T-helper 1 cell treated with Interleukin-12 subunit alpha and Interleukin-12 subunit beta and Interleukin-4 antibody, amounts not matched to agents 30 ng/mL and 1 ng/mL, for 36 hours (primary cell): Measurements from ENCODE around the gene SPAST. TPM values are rescaled to one million over a fixed set of nuclear protein-coding genes. Genes with fewer than 3 reads are reported as not detected.
"Not testable (repeated sequence)": the region's sequence is repeated elsewhere in the genome, so short reads cannot be mapped to it uniquely, and the experiment has no call there.

Experiments
- intact Hi-C: fragments of 100-400 bp; cut with micrococcal nuclease; formaldehyde crosslinking; loops from one replicate; pipeline ENCODE4 v1.15.1; 2024
- total RNA-seq: library from RNA; stranded (reverse); gene quantifications from 2 replicates; pipeline ENCODE4 v1.2.3, GENCODE V29; 2022

SPAST gene, protein sequence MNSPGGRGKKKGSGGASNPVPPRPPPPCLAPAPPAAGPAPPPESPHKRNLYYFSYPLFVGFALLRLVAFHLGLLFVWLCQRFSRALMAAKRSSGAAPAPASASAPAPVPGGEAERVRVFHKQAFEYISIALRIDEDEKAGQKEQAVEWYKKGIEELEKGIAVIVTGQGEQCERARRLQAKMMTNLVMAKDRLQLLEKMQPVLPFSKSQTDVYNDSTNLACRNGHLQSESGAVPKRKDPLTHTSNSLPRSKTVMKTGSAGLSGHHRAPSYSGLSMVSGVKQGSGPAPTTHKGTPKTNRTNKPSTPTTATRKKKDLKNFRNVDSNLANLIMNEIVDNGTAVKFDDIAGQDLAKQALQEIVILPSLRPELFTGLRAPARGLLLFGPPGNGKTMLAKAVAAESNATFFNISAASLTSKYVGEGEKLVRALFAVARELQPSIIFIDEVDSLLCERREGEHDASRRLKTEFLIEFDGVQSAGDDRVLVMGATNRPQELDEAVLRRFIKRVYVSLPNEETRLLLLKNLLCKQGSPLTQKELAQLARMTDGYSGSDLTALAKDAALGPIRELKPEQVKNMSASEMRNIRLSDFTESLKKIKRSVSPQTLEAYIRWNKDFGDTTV
- total RNA-seq, result 21.4 and 22.6 TPM in 2 replicates

DNA sequence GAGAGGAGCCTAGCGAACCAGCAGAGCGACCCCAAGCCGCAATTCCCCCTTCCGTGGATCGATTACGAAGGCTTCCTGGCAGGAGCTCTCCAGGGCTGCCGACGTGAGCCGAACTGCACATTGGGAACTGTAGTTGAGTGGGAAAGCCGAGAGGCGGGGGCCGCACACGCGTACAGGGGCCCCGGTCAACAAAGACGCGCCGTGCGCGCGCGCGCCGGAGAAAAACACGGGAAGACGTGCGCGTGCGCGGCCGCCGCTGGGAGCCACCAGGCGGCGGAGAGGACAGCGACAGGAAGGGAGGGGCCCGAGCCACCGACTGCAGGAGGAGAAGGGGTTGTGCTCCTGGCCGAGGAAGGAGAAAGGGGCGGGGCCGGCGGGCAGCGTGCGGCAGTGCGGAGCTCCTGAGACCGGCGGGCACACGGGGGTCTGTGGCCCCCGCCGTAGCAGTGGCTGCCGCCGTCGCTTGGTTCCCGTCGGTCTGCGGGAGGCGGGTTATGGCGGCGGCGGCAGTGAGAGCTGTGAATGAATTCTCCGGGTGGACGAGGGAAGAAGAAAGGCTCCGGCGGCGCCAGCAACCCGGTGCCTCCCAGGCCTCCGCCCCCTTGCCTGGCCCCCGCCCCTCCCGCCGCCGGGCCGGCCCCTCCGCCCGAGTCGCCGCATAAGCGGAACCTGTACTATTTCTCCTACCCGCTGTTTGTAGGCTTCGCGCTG lies at the start of gene SPAST:
SPAST (plus strand) TSS at position 247 of the 711 bp plus-strand sequence; CDS start at position 523, 276 bp downstream.
- intact Hi-C loops, result loop anchor here (1.0 to 10.0 kb wide), 12 partner anchors 24 to 1917 kb away; partner anchors contain the start of genes BIRC6, DPY30, FAM98A and LBH

DNA sequence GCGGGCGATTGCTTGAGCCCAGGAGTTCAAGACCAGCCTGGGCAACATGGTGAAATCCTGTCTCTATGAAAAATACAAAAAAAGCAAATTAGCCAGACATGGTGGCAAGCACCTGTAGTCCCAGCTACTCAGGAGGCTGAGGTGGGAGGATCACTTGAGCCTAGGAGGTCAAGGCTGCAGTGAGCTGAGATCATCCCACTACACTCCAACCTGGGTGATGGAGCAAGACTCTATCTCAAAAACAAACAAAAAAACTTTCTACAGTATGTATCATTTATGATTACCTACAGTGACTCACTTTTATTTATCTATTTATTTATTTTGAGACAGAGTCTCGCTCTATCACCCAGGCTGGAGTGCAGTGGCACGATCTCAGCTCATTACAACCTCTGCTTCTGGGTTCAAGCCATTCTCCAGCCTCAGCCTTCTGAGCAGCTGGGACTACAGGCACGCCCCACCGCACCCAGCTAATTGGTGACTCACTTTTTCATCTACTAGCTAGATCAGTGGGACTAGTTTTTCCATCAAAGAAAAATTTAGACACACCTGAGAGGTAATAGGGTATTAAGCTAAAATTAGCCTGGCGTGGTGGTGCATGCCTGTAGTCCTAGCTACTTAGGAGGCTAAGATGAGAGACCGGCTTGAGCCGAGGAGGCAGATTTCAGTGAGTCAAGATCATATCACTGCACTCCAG lies 44.4 kb upstream of the SPAST start:
- intact Hi-C loops, result not testable (repeated sequence)

DNA sequence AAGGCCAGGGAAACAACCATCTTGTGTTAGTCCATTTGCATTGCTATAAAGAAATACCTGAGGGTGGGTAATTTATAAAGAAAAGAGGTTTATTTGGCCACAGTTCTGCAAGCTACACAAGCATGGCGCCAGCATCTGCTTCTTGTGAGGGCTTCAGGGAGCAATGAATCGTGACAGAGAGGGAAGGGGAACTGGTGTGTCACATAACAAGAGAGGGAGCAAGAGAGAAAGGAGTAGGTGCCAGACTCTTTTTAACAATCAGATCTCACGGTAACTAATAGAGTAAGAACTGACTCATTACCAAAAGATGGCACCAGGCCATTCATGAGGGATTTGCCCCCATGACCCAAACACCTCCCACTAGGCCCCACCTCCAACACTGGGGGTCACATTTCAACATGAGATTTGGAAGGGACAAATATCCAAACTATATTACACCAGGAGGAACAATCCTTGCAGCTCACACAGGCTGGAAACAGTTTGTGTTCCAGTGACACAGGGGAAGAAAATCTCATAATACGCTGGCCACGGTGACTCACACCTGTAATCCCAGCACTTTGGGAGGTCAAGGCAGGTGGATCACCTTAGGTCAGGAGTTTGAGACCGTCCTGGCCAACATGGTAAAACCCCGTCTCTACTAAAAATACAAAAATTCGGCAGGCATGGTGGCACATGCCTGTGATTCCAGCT lies 29.0 kb upstream of the SPAST start:
- intact Hi-C loops, result not testable (repeated sequence)

DNA sequence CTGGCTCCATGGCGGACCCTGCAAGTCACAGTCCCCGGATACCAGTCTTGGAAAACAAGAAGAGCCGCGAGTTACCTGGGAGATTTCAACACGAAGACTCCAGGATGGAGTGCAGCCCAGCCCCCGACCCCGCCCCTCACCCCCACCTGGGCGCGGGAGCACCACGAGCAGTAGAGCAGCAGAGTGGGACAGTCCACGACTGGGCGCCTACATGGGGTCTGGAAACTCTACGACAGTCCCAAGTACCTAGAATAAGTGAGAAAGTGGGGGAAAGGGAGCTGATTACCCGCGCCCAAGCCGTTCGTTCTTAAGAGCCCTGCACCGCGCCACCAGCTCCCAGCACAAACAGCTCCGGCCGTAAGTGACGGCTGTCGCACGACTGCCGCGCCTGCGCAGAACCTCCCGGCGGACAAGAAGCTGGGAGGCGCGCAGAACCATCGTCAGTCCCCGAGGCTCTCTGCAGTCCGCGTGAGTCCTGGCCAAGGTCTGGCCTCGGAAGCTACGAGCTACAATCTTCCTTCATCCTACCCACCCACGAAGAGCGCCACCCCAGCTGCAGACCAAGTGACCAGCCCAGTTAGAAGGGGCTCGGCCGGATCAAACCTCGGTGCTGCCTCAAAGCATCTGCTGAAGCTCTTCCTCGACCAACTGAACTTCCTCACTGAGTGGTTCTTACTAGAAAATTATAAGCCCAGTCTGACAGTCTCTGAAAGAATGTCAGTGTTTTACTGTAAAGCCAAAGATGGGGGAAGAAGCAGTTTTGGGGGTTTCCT lies 23.7 kb upstream of the SPAST start, which contains the start of gene DPY30:
DPY30 (minus strand) TSS at position 359 of the 773 bp plus-strand sequence; CDS start at position 10, 349 bp downstream.
- intact Hi-C loops, result loop anchor here (1.0 kb wide), 6 partner anchors 24 to 589 kb away; partner anchors contain the start of genes MEMO1, SLC30A6, SPAST and TTC27

DNA sequence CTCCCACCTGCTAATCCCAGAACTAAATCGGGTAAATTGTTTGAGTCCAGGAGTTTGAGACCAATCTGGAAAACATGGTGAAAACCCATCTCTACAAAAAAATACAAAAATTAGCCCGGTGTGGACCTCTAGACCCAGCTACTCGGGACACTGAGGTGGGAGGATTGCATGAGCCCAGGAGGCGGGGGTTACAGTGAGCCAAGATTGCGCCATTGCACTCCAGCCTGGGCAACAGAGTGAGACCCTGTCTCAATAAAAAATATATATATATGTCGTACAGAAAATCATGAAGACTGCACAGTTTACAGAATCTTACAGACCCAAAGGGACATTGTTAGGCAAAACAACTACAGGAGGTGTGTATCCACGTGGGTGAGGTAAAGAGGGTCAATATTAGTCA lies 19.8 kb upstream of the SPAST start:
- intact Hi-C loops, result no loop called here

DNA sequence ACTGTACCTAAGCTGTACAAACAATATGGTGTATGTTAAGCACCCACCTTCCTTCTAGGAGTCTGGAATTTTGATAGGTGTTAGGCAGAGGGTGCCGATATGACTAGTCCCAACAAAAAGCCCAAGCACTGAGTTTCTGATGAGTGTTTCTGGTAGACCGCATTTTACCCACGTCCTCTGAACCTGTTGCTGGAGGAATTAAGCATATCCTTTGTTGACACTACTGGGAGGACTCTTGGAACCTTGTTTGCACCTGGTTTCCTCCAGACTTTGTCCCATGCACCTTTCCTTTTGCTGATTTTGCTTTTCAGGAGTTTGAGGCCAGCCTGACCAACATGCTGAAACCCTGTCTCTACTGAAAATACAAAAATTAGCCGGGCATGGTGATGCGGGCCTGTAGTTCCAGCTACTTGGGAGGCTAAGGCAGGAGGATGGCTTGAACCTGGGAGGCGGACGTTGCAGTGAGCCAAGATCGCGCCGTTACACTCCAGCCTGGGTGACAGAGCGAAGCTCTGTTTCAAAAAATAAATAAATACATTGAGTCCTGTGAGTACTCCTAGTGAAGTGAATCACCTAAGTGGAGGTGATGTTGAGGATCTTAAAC lies 11.4 kb upstream of the SPAST start:
- intact Hi-C loops, result no loop called here

DNA sequence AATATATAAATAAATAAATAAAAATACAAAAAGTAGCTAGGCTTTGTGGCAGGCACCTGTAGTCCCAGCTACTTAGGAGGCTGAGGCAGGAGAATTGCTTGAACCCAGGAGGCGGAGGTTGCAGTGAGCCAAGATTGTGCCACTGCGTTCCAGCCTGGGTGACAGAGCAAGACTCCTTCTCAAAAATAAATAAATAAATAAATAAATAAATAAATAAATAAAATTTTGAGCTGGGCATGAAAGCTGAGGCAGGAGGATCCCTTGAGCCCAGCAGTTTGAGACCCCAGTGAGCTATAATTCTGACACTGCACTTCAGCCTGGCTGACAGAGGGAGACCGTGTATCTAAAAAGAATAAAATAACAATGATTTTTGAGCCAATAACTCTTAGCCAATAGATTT lies 8.8 kb upstream of the SPAST start:
- intact Hi-C loops, result not testable (repeated sequence)

DNA sequence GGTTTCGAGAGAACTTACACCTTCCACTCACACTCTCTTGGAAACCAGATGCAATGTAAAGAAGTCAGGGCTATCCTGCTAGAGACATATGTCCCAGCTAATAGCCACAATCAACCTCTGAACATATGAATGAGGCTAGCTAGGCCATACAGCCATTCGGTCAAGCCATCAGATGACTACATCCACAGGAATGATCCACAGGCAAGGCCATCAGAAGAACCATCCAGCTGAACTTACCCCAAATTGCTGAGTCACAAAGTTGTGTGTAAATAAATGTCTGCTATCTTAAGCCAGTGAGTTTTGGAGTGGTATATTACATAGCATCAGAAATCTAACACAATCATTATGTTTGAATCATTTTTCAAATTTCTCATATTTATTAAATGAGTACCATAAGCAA lies 5.2 kb upstream of the SPAST start:
- intact Hi-C loops, result no loop called here

DNA sequence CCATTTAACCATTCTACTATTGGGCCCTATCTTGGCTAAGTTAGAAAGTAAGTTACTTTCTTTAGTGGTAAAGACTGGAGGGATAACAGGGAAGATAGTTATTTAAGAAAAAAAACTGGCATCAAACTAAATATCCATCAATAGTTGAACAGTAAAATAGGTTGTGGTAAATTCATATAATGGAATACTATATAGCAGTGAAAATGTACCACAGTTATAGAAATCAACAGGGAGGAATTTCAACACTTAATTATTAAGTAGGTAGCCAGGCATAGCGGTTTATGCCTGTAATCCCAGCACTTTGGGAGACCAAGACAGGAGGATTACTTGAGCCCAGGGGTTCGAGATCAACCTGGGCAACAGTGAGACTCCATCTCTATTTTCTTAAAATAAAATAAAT lies 3.1 kb upstream of the SPAST start:
- intact Hi-C loops, result loop anchor here (5.0 to 10.0 kb wide), 2 partner anchors 735 to 1828 kb away; partner anchors contain the start of gene LBH

DNA sequence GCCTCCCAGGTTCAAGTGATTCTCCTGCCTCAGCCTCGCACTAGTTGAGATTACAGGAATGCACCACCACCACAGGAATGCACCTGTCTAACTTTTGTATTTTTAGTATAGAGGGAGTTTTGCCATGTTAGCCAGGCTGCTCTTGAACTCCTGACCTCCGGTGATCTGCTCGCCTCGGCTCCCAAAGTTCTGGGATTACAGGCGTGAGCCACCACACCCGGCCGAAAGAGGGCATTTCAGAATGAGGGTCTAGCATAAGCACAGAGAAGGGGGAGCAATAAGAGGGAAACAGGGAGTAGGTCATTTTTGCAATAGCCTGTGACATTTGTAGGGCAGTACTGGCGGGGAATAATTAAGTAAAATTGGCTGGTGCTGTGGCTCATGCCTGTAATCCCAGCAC lies 1.9 kb upstream of the SPAST start:
- intact Hi-C loops, result loop anchor here (5.0 to 10.0 kb wide), 2 partner anchors 737 to 1829 kb away; partner anchors contain the start of gene LBH

DNA sequence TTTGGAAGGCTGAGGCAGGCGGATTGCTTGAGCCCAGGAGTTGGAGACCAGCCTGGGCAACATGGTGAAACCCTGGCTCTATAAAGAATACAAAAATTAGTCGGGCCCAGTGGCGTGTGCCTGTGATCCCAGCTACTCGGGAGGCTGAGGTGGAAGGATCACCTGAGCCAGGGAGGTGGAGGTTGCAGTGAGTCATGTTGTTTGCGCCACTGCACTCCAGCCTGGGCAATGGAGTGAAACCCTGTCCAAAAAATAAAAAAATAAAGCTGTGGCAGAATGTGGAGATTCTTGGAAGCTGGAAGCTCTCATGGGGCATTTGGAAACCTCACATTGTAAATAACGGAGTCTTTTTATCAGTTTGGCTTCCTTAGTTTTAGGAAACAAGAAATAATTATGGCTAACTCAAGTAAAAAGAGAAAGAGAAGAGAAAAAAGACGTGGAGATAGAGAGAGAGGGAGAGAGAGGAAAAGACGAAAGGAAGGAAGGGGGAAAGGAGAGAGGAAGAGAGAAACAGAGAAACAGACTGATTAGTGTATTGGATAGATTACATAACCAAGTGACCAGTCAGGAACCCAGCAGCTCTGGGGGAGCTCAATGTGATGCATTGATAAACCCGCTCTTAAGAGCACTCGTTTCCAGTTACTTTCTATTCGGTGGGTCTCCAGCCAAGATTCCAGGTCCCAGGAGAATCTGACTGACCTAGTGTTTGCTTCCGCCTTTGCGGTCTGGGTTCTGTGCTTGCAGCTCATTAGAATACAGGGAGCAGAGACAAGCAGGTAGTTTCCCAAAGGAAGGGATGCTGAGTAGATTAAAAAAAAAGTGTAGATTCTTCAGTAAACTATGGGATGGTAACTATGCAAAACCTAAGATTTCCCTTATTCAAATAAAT lies 1.1 kb upstream of the SPAST start:
- intact Hi-C loops, result loop anchor here (2.0 to 10.0 kb wide), 3 partner anchors 737 to 1830 kb away; partner anchors contain the start of gene LBH

DNA sequence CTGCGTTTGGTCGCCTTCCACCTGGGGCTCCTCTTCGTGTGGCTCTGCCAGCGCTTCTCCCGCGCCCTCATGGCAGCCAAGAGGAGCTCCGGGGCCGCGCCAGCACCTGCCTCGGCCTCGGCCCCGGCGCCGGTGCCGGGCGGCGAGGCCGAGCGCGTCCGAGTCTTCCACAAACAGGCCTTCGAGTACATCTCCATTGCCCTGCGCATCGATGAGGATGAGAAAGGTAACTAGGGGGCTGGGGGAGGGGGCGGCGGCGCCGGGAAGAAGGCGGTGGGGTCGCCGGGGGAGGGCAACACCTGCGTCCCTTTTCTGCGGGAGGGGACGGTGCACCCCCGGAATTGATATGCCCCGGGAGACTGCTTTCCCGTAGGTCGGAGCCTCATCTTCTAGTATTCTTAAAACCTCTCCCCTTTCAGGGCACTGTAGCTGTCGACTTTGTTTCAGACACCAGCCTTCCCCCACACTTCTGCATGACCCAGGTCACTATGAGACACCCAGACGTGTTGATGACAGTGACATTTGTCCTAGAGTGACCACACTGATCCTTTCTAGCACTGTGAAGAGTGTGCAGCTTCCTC lies 755 bp downstream of the SPAST start:
- intact Hi-C loops, result loop anchor here (1.0 to 10.0 kb wide), 3 partner anchors 739 to 1832 kb away; partner anchors contain the start of genes FAM98A and LBH

DNA sequence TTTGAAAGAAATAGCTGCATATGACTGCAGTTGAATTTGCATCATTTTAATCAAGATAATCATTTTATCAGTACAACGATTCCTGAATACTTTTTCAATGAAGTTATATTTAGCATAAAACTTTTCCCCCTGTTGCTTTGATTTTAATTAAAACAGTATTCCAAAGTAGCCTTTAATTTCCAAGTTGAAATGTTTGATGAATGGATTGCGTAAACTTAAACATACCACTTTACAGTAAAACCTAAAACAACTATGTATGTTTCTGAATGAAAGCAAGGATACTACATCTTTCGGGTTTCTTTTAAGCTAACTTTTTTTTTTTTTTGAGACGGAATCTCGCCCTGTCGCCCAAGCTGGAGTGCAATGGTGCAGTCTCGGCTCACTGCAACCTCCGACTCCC lies 1.4 kb downstream of the SPAST start:
- intact Hi-C loops, result loop anchor here (1.0 to 10.0 kb wide), 3 partner anchors 740 to 1832 kb away; partner anchors contain the start of genes FAM98A and LBH

DNA sequence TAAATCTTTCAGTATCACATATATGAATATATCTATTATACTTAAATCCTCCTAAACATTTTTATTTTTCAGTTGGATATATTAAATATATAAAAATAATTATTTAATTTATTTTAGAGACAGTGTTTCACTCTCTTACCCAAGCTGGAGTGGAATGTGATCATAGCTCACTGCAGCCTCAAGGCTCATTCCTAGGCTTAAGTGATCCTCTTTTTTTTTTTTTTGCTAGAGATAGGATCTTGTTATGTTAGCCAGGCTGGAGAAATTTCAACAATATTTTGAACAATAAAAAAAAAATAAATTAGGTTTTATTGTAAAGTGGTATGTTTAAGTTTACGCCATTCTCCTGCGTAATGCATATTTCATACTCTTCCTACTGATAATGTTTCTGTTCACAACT lies 4.2 kb downstream of the SPAST start:
- intact Hi-C loops, result loop anchor here (10.0 kb wide), 1 partner anchor 743 kb away; no protein-coding TSS in a partner anchor

DNA sequence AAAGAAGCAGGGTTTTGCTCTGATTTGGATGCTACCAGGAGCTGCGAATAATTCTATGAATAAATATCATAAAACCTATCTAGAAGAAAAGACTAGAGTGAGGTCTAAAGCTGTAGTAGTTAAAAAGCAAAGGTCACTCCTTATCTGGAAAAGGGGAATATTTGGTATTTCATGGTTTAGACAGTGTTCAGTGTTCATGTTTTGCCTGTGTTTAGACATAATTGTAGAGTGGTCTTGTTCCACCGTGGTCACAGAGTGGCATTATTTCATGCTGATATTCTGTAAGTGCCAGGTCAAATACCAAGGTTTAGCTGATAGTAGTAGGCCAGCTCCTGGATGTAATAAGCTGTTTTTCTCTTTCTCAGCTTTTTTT lies 10.8 kb downstream of the SPAST start:
- intact Hi-C loops, result no loop called here

DNA sequence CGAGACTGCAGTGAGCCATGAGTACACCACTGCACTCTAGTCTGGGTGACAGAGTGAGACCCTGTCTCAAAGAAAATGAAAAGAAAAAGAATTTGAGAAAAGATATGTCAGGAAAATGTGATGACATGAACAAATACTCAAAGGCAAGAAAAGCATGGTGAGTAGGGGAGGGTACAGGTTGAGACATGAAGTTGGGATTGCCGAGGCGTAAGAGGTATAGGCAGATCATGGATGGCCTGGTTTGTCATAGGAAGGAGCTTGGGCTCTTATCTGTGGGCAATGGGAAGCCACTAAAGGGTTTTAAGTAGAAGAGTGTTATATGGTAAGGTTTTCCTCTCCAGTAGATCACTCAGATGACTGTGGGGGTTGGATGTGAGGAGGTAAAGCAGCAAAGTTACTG lies 32.3 kb downstream of the SPAST start:
- intact Hi-C loops, result no loop called here

DNA sequence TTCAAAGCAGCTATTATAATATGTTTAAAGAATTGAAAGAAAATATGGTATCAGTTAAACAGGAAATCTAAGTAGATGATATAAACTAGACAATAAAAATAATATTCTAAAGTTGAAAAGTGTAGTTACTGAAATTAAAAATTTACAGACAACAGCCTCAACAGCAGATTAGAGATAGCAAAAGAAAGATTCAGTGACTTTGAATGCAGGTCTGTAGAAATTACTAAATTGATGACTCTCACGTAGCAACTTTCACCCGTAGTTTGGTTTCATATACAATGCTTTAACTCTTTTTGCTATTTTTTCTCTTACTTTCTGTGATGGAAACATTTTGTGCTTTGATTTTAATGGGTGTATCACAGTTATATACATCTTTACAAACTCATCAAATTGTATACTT lies 44.8 kb downstream of the SPAST start:
- intact Hi-C loops, result no loop called here

DNA sequence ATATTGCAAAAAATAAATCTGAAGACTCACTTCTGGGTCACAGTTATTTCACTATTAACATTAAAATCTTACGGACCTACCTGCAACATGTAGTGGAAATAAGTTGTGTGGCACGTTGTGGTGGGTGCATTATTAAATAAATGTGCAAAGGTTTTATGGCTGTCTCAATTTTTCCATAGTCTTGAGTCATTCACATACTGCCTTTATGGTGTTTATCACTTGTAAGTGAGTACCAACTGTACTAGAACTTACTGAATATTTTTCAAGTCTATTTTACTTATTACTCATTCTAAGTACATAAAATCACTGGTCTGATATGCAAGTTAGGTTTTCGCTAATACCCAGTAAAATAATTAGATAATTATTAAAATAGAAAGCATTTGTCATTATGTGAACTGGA lies 54.7 kb downstream of the SPAST start:
- intact Hi-C loops, result no loop called here
